ENCODE measurements around the gene SNCB.

SNCB gene

GRCh38 chr5:176612008-176612407 is 18.3 kb downstream of the SNCB start:
- no peak for TF ChIP-seq ZFX (IDR thresholded peaks at IDR 0.05; ENCODE audit: borderline replicate concordance)
- TF ChIP-seq CTCF (IDR thresholded peaks at IDR 0.05) = no peak
- no peak overlapping the region for H3K27ac ChIP-seq

DNA sequence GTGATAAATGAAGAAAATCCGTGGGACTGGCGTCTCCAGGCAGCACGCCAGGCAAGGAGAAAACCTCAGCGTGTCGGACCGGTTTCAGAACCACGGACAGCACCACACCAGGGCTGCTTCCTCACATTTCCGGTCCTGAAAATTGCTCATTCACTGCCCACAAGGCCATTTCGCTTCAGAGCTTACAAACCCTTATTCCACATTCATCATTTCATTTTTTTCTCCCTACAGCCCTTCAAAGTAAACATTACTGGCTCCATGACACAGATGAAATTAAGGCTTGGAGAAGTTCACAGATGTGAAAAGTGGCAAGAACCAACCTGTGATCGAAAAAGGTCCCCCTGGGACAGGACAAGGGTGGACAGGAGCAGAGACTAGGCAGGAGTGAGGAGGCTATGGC is 18.9 kb downstream of the SNCB start:
- no peak overlapping the region for H3K27ac ChIP-seq
- TF ChIP-seq CTCF (IDR thresholded peaks at IDR 0.05) = no peak
- TF ChIP-seq ZFX (IDR thresholded peaks at IDR 0.05; ENCODE audit: borderline replicate concordance) = no peak

- peak overlapping the region; percentile 83 for H3K27ac ChIP-seq
- no peak; the same call in 1 of the 2 replicates for TF ChIP-seq CTCF (IDR thresholded peaks at IDR 0.05)
- no peak for TF ChIP-seq ZFX (IDR thresholded peaks at IDR 0.05; ENCODE audit: borderline replicate concordance)
Measured at GRCh38 chr5:176610435-176610773, 19.9 kb downstream of the SNCB start.

DNA sequence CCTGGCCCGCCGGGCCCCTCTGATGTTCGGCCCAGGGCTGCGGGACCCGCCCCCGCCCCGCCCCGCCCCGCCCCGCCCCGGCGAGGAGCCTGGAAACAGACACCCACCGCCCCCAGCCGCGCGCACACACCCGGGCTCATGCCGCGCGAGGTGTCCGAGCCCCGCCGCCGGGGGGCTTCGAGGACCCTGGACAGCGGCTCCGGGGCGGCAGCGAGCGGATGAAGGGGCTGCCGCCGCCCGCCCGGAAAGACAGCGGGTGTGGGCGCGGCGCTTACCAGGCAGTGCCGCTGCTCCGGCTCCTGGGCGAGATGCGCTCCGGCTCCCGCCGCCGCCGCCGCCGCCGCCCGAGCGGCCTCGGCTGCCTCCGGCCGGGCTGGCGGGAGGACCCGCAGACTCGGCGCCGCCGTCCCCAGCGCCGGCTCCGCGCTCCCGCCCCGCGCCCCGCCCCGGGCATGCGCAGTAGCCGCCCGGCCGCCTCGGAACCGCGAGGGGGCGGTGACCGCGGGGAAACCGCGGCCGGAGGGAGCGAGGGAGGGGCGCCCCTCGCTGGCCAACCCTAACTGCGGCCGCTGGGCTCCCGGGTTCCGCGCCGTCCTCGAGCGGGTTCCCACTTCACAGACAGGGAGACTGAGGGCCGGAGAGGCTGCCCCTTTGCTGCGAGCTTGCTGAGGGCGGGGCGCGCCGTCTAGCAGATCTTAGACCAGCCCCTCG is 20.5 kb downstream of the SNCB start, which contains the start of gene GPRIN1:
TSS of gene GPRIN1 (minus strand) at position 433 of the 711 bp plus-strand sequence. CDS start 10,322 bp downstream, outside the sequence.
- no peak for TF ChIP-seq ZFX (IDR thresholded peaks at IDR 0.05; ENCODE audit: borderline replicate concordance)
- peak; percentile 61 for TF ChIP-seq CTCF (IDR thresholded peaks at IDR 0.05)
- peak within 1 kb of the TSS; percentile 83 for H3K27ac ChIP-seq

- H3K27ac ChIP-seq = peak overlapping the region; percentile 83
- TF ChIP-seq ZFX (IDR thresholded peaks at IDR 0.05; ENCODE audit: borderline replicate concordance) = no peak
- TF ChIP-seq CTCF (IDR thresholded peaks at IDR 0.05) = no peak
Measured at GRCh38 chr5:176608937-176609723, 21.2 kb downstream of the SNCB start.

DNA sequence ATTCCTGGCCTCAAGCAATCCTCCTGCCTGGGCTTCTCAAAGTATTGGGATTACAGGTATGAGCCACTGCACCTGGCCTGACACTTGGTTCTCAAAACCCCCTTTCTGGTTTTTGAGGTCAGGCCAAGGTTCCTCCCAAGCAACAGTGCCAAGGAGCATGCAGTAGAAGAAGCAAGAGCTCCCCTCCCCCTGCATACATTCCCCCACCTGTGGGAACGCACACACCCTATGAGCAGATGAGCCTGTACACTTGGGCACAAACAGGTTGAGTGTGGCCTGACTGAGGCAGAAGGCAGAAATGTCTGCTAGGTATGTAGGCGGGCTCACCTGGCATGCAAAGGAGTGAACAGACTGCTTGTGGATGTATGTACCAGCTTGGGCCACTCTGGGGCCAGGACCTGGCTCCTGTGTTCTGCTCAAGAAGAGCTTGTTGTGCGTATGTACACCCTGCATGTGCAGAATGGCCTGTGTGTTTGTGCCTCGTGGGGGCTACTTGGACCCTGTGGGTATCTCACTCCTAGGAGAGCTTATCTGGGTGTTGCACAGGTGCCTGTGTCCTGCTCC is 22.1 kb downstream of the SNCB start:
- no peak for TF ChIP-seq CTCF (IDR thresholded peaks at IDR 0.05)
- TF ChIP-seq ZFX (IDR thresholded peaks at IDR 0.05; ENCODE audit: borderline replicate concordance) = no peak
- H3K27ac ChIP-seq = no peak overlapping the region

DNA sequence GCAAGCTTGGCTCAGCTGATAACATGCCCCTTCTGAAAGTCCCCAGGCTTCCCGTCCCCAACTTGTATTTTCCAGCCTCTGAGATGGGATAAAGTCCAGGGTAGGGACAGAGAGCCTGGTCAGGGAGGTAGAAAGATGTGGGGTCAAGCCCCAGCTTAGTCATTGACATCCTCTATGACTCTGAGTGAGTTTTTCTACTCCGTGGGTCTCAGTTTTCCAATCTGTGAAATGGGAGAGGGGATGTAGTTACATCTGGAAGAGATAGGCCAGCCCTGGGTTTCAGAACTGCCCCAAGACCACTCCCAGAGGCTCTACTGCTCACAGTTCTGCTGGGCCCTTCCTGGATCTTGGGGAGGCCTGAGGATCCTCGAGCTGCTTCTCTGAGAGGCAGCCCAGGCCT is 23.5 kb downstream of the SNCB start:
- TF ChIP-seq ZFX (IDR thresholded peaks at IDR 0.05; ENCODE audit: borderline replicate concordance) (no peak), CTCF (IDR thresholded peaks at IDR 0.05) (no peak)
- H3K27ac ChIP-seq = no peak overlapping the region

All from 22Rv1 (cell line).